ENCODE results near the gene RNASE13. TPM values are rescaled to one million over a fixed set of nuclear protein-coding genes. Genes with fewer than 3 reads are reported as not detected.

The RNASE13 gene
- total RNA-seq, 2 donors from 2014 or later, result not detected

DNA sequence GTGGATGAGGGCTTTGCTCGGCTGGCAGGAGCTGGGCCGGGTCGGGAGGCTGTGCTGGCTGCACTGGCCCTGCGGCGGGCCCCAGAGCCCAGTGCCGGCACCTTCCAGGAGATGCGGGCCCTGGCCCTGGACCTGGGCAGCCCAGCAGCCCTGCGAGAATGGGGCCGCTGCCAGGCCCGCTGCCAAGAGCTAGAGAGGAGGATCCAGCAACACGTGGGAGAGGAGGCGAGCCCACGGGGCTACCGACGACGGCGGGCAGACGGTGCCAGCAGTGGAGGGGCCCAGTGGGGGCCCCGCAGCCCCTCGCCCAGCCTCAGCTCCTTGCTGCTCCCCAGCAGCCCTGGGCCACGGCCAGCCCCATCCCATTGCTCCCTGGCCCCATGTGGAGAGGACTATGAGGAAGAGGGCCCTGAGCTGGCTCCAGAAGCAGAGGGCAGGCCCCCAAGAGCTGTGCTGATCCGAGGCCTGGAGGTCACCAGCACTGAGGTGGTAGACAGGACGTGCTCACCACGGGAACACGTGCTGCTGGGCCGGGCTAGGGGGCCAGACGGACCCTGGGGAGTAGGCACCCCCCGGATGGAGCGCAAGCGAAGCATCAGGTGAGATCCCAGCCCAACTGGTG is 47.0 kb upstream of the RNASE13 start:
- no peaks in the 10 kb centered on the region for H3K9me3 Mint-ChIP-seq
- TF ChIP-seq, protein P1, sequence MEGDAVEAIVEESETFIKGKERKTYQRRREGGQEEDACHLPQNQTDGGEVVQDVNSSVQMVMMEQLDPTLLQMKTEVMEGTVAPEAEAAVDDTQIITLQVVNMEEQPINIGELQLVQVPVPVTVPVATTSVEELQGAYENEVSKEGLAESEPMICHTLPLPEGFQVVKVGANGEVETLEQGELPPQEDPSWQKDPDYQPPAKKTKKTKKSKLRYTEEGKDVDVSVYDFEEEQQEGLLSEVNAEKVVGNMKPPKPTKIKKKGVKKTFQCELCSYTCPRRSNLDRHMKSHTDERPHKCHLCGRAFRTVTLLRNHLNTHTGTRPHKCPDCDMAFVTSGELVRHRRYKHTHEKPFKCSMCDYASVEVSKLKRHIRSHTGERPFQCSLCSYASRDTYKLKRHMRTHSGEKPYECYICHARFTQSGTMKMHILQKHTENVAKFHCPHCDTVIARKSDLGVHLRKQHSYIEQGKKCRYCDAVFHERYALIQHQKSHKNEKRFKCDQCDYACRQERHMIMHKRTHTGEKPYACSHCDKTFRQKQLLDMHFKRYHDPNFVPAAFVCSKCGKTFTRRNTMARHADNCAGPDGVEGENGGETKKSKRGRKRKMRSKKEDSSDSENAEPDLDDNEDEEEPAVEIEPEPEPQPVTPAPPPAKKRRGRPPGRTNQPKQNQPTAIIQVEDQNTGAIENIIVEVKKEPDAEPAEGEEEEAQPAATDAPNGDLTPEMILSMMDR (conservative IDR thresholded peaks at IDR 0.05), result no peak
- 92 to 95% methylated on average over 22 to 30 of the region's 30 CpGs for WGBS, 2 experiments (ENCODE audit: insufficient coverage in 1 of 2, insufficient read length in 1 of 2)
- no peaks in the 10 kb centered on the region for H3K4me1 Mint-ChIP-seq
- peaks cover 80% of the 10 kb centered on the region for H3K36me3 Mint-ChIP-seq (ENCODE audit: low read depth)
- Histone ChIP-seq H3K27ac (ENCODE audit: low read depth, low read length) (no peak overlapping the region), H3K4me3 (ENCODE audit: low read length) (no peak overlapping the region), H3K9me3 (ENCODE audit: control insufficient read depth, low read length) (no peaks in the 10 kb centered on the region), H3K9ac (ENCODE audit: extremely low read depth, low read length, poor library complexity, severe bottlenecking) (no peak overlapping the region), H3K4me1 (ENCODE audit: control insufficient read depth, insufficient read depth, low read length) (no peaks in the 10 kb centered on the region), H3K36me3 (ENCODE audit: control insufficient read depth, insufficient read depth, low read length) (peaks cover 92% of the 10 kb centered on the region), H3K27me3 (ENCODE audit: control insufficient read depth, insufficient read depth, low read length, poor library complexity, severe bottlenecking) (no peaks in the 10 kb centered on the region)
- H3K27ac Mint-ChIP-seq, result no peak overlapping the region
- no peak for DNase-seq
- no peak overlapping the region for H3K4me3 Mint-ChIP-seq
- H3K27me3 Mint-ChIP-seq (ENCODE audit: insufficient read depth), result no peaks in the 10 kb centered on the region

DNA sequence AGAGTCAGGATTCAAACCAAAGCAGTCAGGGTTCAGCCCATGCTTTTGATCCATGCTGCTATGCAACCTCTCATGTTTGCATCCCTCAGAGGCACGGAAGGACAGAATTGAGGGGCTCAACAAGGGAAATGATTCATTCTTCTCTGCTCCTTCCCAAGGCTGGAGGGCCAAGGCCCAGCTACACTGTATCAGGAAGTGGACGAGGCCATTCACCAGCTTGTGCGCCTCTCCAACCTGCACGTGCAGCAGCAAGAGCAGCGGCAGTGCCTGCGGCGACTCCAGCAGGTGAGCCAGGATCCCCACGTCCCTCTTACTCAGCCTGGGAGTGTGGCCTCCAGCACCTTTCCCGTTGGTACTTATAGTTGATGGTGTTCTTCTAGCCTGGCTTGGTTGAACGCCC is 44.1 kb upstream of the RNASE13 start:
- Histone ChIP-seq H3K9ac (ENCODE audit: extremely low read depth, low read length, poor library complexity, severe bottlenecking) (no peak overlapping the region), H3K36me3 (ENCODE audit: control insufficient read depth, insufficient read depth, low read length) (peaks cover 91% of the 10 kb centered on the region), H3K27me3 (ENCODE audit: control insufficient read depth, insufficient read depth, low read length, poor library complexity, severe bottlenecking) (no peaks in the 10 kb centered on the region), H3K27ac (ENCODE audit: low read depth, low read length) (no peak overlapping the region), H3K4me1 (ENCODE audit: control insufficient read depth, insufficient read depth, low read length) (no peaks in the 10 kb centered on the region), H3K4me3 (ENCODE audit: low read length) (no peak overlapping the region), H3K9me3 (ENCODE audit: control insufficient read depth, low read length) (no peaks in the 10 kb centered on the region)
- Mint-ChIP-seq H3K4me3 (no peak overlapping the region), H3K27ac (no peak overlapping the region), H3K4me1 (no peaks in the 10 kb centered on the region), H3K9me3 (no peaks in the 10 kb centered on the region), H3K36me3 (ENCODE audit: low read depth) (peaks cover 78% of the 10 kb centered on the region), H3K27me3 (ENCODE audit: insufficient read depth) (no peaks in the 10 kb centered on the region)
- WGBS, 2 experiments (ENCODE audit: insufficient coverage in 1 of 2, insufficient read length in 1 of 2), result 95% methylated on average over 7 to 10 of the region's 10 CpGs
- TF ChIP-seq, protein P1 (conservative IDR thresholded peaks at IDR 0.05), result no peak
- DNase-seq, result no peak

DNA sequence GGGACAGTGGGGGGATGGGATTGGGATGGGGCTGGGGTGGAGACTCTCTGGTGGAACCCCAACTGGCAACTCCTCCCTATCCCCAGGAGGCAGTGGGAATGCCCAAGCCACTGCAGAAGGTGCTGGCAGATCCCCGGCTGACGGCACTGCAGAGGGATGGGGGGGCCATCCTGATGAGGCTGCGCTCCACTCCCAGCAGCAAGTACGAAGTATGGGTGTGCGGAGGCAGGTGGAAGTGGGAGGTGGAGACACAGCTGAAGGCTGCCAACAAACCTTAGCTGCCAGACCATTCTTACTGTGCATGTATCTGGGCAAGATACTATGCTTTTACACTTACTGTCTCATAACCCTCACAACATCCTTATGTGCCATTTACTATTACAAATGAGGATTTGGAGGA is 43.7 kb upstream of the RNASE13 start:
- TF ChIP-seq, protein P1 (conservative IDR thresholded peaks at IDR 0.05), result no peak
- no peaks in the 10 kb centered on the region for H3K9me3 ChIP-seq (ENCODE audit: control insufficient read depth, low read length)
- peaks cover 91% of the 10 kb centered on the region for H3K36me3 ChIP-seq (ENCODE audit: control insufficient read depth, insufficient read depth, low read length)
- H3K4me3 ChIP-seq (ENCODE audit: low read length), result no peak overlapping the region
- Mint-ChIP-seq H3K4me3 (no peak overlapping the region), H3K9me3 (no peaks in the 10 kb centered on the region), H3K36me3 (ENCODE audit: low read depth) (peaks cover 80% of the 10 kb centered on the region), H3K27me3 (ENCODE audit: insufficient read depth) (no peaks in the 10 kb centered on the region), H3K27ac (no peak overlapping the region), H3K4me1 (no peaks in the 10 kb centered on the region)
- no peaks in the 10 kb centered on the region for H3K27me3 ChIP-seq (ENCODE audit: control insufficient read depth, insufficient read depth, low read length, poor library complexity, severe bottlenecking)
- no peak overlapping the region for H3K9ac ChIP-seq (ENCODE audit: extremely low read depth, low read length, poor library complexity, severe bottlenecking)
- DNase-seq, result no peak
- H3K27ac ChIP-seq (ENCODE audit: low read depth, low read length), result no peak overlapping the region
- H3K4me1 ChIP-seq (ENCODE audit: control insufficient read depth, insufficient read depth, low read length), result no peaks in the 10 kb centered on the region
- 94% methylated on average over 5 of the region's 5 CpGs; no CpG with 5 or more reads in 1 of the 2 experiments for WGBS, 2 experiments (ENCODE audit: insufficient coverage in 1 of 2, insufficient read length in 1 of 2)
